ENCODE results near the gene NUP210L.

DNA sequence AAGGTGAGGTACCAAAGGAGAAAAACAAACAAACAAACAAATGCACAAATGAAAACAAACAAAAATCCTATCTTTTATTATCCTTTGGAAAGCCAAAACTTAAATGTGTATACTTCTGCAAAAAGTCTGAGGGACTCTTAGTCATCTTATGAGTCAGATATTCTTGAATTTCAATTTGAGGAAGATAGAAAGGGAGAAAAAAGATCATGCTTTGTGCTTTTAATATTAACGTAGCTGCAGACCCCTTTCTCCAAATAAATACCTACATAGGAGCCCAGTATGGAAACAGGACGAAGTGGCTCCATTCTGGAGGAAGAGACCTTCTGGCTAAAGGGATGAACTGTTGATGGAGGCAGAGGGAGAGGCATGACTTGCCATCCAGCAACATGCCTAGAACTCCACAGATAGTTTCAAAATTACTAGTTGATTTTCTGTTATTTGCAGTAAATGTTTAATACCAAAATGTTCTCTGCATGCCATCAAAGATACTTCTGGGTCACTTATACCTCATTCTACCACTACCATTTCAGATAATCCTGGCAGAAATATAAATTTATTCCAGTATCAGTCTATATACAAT lies 25.4 kb downstream of the NUP210L start:
- TF ChIP-seq, protein P1, sequence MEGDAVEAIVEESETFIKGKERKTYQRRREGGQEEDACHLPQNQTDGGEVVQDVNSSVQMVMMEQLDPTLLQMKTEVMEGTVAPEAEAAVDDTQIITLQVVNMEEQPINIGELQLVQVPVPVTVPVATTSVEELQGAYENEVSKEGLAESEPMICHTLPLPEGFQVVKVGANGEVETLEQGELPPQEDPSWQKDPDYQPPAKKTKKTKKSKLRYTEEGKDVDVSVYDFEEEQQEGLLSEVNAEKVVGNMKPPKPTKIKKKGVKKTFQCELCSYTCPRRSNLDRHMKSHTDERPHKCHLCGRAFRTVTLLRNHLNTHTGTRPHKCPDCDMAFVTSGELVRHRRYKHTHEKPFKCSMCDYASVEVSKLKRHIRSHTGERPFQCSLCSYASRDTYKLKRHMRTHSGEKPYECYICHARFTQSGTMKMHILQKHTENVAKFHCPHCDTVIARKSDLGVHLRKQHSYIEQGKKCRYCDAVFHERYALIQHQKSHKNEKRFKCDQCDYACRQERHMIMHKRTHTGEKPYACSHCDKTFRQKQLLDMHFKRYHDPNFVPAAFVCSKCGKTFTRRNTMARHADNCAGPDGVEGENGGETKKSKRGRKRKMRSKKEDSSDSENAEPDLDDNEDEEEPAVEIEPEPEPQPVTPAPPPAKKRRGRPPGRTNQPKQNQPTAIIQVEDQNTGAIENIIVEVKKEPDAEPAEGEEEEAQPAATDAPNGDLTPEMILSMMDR (IDR thresholded peaks at IDR 0.05): no peak
- TF ChIP-seq EP300 (IDR thresholded peaks at IDR 0.05): no peak

All from sigmoid colon (tissue), 4 donors.